Loucy (cell line): ENCODE data around the gene DCST1.

Experiments
- CTCF ChIP-seq: fragments of 200-600 bp; sonication (generic); conservative IDR thresholded peaks from 2 replicates; pipeline ENCODE4 v1.5.1; 2014; ENCODE audit warnings: mild to moderate bottlenecking, antibody characterized with exemption, low read length
- EZH2phosphoT487 ChIP-seq: fragments of 200-600 bp; IDR thresholded peaks from 2 replicates; pipeline ENCODE4 v1.6.1; 2018; ENCODE audit warnings: antibody characterized with exemption, mild to moderate bottlenecking, moderate library complexity, borderline replicate concordance

- TF ChIP-seq CTCF (no peak), EZH2phosphoT487 (no peak)
Observed at GRCh38 chr1:155082301-155083051, 48.9 kb downstream of the DCST1 start.
